AG20443 (cell line): Measurements from ENCODE around the gene IRX6.

ENCODE experiments used
- DNase-seq: peaks from one replicate; pipeline ENCODE4 v3.0.0; 2012; ENCODE audit warnings: low spot score, mixed read lengths

IRX6 gene

GRCh38 chr16:55324285-55325079 lies 479 bp downstream of the IRX6 start:
- peak; percentile 25 for DNase-seq

GRCh38 chr16:55325080-55325447 lies 1.1 kb downstream of the IRX6 start:
- no peak for DNase-seq

GRCh38 chr16:55325458-55326109 lies 1.6 kb downstream of the IRX6 start:
- DNase-seq: no peak

- no peak for DNase-seq
Observed at GRCh38 chr16:55326261-55327092, 2.5 kb downstream of the IRX6 start.

- DNase-seq: no peak
Observed at GRCh38 chr16:55328611-55329569, 4.9 kb downstream of the IRX6 start.

GRCh38 chr16:55329791-55330428 lies 5.9 kb downstream of the IRX6 start:
- DNase-seq: no peak

- DNase-seq: no peak
Observed at GRCh38 chr16:55330781-55331647, 7.0 kb downstream of the IRX6 start.

GRCh38 chr16:55331648-55332185 lies 7.7 kb downstream of the IRX6 start:
- DNase-seq: no peak

- DNase-seq: no peak
Observed at GRCh38 chr16:55333684-55334083, 9.7 kb downstream of the IRX6 start.

GRCh38 chr16:55338646-55339045 lies 14.6 kb downstream of the IRX6 start:
- DNase-seq: no peak

- DNase-seq: no peak
Observed at GRCh38 chr16:55340445-55340844, 16.4 kb downstream of the IRX6 start.

- no peak for DNase-seq
Observed at GRCh38 chr16:55341681-55342080, 17.7 kb downstream of the IRX6 start.

- DNase-seq: no peak
Observed at GRCh38 chr16:55346475-55346874, 22.5 kb downstream of the IRX6 start.

- peak; percentile 63 for DNase-seq
Observed at GRCh38 chr16:55349867-55350266, 25.9 kb downstream of the IRX6 start.

- no peak for DNase-seq
Observed at GRCh38 chr16:55350984-55351383, 27.0 kb downstream of the IRX6 start.

- DNase-seq: no peak
Observed at GRCh38 chr16:55351936-55352335, 27.9 kb downstream of the IRX6 start.

GRCh38 chr16:55357241-55357640 lies 33.2 kb downstream of the IRX6 start:
- DNase-seq: no peak

- DNase-seq: no peak
Observed at GRCh38 chr16:55359946-55360345, 35.9 kb downstream of the IRX6 start.

- DNase-seq: no peak
Observed at GRCh38 chr16:55364811-55365210, 40.8 kb downstream of the IRX6 start.

- peak; percentile 24 for DNase-seq
Observed at GRCh38 chr16:55367301-55367811, 43.4 kb downstream of the IRX6 start.
